Activated B cell treated with CpG ODN at 0.5 μM for 24 hours (primary cell): ENCODE results near the gene UBE2D1. TPM values are rescaled to one million over a fixed set of nuclear protein-coding genes. Genes with fewer than 3 reads are reported as not detected.
A peak's percentile ranks its signal among the peaks of the same experiment; 100 is the strongest.

Experiments
- ATAC-seq: fragments of 200-7000 bp; cut with Tn5 transposase; one replicate; pipeline ENCODE4 v1.10.0; 2021; ENCODE audit warnings: low read depth, mild to moderate bottlenecking, moderate library complexity
- CTCF ChIA-PET: fragments of 350-600 bp; sonication (Branson Sonifier 250); formaldehyde crosslinking; loops from one replicate; lab custom pipeline; 2021; ENCODE audit warnings: antibody characterized with exemption; lab: Charles Lee
- POLR2A ChIA-PET: fragments of 350-600 bp; sonication (Branson Sonifier 250); formaldehyde crosslinking; loops from one replicate; lab custom pipeline; 2021; ENCODE audit warnings: antibody characterized with exemption; lab: Charles Lee
- DNase-seq: peaks from one replicate; pipeline ENCODE4 v3.0.0; 2022
- H3K27ac Mint-ChIP-seq: one replicate; pipeline ENCODE4 v1.8.0; 2020; ENCODE audit warnings: mixed read lengths
- H3K27me3 Mint-ChIP-seq: one replicate; pipeline ENCODE4 v1.8.0; 2021; ENCODE audit warnings: mixed read lengths
- H3K36me3 Mint-ChIP-seq: one replicate; pipeline ENCODE4 v1.8.0; 2021; ENCODE audit warnings: low read depth, mixed read lengths
- H3K4me1 Mint-ChIP-seq: one replicate; pipeline ENCODE4 v1.8.0; 2021; ENCODE audit warnings: mixed read lengths
- H3K4me3 Mint-ChIP-seq: one replicate; pipeline ENCODE4 v1.8.0; 2020; ENCODE audit warnings: mild to moderate bottlenecking, mixed read lengths
- H3K9me3 Mint-ChIP-seq: one replicate; pipeline ENCODE4 v1.8.0; 2020; ENCODE audit warnings: mixed read lengths
- intact Hi-C: fragments of 100-400 bp; cut with micrococcal nuclease; formaldehyde crosslinking; loops from one replicate; pipeline ENCODE4 v1.15.1; 2024
- total RNA-seq: library from RNA; stranded (reverse); gene quantifications from 2 replicates; pipeline ENCODE4 v1.2.3, GENCODE V29; 2022
- TF ChIP-seq, protein P1 (sequence below): fragments of 200-600 bp; IDR thresholded peaks from one replicate; pipeline ENCODE4 v1.8.0; 2022; ENCODE audit warnings: antibody characterized with exemption, mild to moderate bottlenecking

Gene UBE2D1
- total RNA-seq, 1 donor from 2014 or later = 15.0 TPM

DNA sequence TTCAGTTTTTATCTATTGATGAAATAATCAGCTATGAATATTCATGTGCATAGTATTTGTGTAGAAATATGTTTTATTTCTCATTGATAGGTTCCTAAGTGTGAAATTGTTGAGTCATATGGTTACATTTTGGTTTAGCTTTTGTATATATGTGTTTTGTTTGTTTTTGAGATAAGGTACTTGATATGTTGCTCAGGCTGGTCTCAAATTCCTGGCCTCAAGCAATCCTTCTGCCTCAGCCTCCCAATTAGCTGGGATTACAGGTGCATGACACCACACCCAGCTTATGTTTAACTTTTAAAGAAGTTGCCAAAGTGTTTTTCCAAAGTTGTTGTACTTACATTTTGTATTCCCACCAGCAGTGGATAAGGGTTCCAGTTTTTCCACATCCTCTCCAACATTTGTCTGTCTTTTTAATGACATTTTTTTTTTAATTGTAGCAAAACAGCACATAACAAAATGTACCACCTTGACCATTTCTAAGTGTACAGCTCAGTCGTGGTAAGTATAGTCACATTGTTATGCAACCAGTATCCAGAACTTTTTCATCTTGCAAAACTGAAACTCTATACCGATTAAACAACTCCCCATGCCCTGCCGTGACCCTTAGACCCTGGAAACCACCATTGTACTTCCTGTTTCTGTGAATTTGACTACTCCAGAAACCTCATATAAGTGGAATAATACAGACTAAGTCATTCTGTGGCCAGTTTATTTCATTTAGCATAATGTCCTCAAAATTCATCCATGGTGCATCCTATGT lies 12.6 kb upstream of the UBE2D1 start:
- Mint-ChIP-seq H3K4me3 (peak overlapping the region; percentile 3), H3K27ac (peak overlapping the region; percentile 26), H3K4me1 (peaks cover 15% of the 10 kb centered on the region), H3K36me3 (no peaks in the 10 kb centered on the region), H3K9me3 (no peaks in the 10 kb centered on the region), H3K27me3 (peaks cover 2% of the 10 kb centered on the region)
- ChIA-PET CTCF (interaction anchor here (0.6 to 2.3 kb wide), 2 partner anchors 22 to 31 kb away, joined by 3 to 8 read pairs; no protein-coding TSS in a partner anchor), POLR2A (interaction anchor here (1.1 to 1.5 kb wide), 3 partner anchors 12 to 62 kb away, joined by 3 to 4 read pairs (median 3); partner anchors contain the start of gene UBE2D1)
- TF ChIP-seq, protein P1, sequence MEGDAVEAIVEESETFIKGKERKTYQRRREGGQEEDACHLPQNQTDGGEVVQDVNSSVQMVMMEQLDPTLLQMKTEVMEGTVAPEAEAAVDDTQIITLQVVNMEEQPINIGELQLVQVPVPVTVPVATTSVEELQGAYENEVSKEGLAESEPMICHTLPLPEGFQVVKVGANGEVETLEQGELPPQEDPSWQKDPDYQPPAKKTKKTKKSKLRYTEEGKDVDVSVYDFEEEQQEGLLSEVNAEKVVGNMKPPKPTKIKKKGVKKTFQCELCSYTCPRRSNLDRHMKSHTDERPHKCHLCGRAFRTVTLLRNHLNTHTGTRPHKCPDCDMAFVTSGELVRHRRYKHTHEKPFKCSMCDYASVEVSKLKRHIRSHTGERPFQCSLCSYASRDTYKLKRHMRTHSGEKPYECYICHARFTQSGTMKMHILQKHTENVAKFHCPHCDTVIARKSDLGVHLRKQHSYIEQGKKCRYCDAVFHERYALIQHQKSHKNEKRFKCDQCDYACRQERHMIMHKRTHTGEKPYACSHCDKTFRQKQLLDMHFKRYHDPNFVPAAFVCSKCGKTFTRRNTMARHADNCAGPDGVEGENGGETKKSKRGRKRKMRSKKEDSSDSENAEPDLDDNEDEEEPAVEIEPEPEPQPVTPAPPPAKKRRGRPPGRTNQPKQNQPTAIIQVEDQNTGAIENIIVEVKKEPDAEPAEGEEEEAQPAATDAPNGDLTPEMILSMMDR = no peak
- ATAC-seq (peak; percentile 72), DNase-seq (no peak)
- intact Hi-C loops = loop anchor here (1.0 kb wide), 2 partner anchors 53 to 63 kb away; partner anchors contain the start of genes CISD1 and TFAM

DNA sequence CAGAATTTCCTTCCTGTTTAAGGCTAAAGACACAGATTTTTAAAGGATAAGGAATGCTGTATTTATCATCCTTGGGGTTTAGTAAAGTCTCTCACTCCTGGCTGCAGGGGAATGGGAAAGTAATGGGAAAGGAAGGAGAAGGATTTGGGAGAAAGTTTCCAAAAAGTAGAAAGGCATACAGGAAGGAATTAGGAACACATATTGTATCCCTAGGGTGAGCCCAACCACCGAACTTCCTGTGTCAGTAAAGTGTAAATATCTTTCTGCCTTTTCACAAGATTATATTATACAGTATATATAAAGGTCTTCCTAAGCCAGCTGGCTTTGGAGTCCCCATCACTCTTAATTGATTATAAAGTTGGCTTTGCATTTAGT lies 12.0 kb upstream of the UBE2D1 start:
- DNase-seq (no peak), ATAC-seq (no peak)
- peaks cover 15% of the 10 kb centered on the region for H3K4me1 Mint-ChIP-seq
- no peaks in the 10 kb centered on the region for H3K36me3 Mint-ChIP-seq
- peak overlapping the region; percentile 3 for H3K4me3 Mint-ChIP-seq
- H3K27me3 Mint-ChIP-seq = peaks cover 2% of the 10 kb centered on the region
- intact Hi-C loops = loop anchor here (1.0 kb wide), 3 partner anchors 11 to 62 kb away; partner anchors contain the start of genes CISD1 and TFAM
- no peaks in the 10 kb centered on the region for H3K9me3 Mint-ChIP-seq
- H3K27ac Mint-ChIP-seq = peak overlapping the region; percentile 26
- ChIA-PET POLR2A (interaction anchor here (1.2 kb wide), 1 partner anchor 12 kb away, joined by 3 read pairs; the partner anchor contains the start of gene UBE2D1), CTCF (interaction anchor here (2.3 kb wide), 1 partner anchor 23 kb away, joined by 8 read pairs; no protein-coding TSS in a partner anchor)
- TF ChIP-seq, protein P1 = no peak

DNA sequence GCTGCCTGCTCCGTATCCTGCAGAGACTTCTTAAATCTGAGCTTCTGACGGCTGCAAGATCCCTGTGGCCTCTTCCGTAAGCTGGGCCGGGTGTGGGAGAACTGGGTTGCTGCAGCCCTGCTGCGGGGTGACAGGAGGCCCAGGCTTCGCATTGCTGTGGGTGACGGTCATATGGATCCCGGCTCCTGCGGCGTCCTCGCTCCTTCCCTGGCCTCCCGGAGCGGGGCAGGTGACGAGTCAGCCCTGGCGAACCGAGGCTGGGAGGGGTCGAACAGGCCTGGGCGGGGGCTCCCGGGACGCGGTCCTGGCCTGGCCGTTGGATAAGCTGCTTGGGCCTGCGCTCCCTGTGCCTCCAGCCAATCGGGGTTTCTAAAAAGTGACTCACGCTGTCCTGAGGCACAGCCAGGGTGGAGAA lies 7.8 kb upstream of the UBE2D1 start:
- H3K27ac Mint-ChIP-seq = no peak overlapping the region
- H3K4me1 Mint-ChIP-seq = peaks cover 14% of the 10 kb centered on the region
- ATAC-seq (no peak), DNase-seq (no peak)
- ChIA-PET CTCF (no interaction called here), POLR2A (no interaction called here)
- no peak overlapping the region for H3K4me3 Mint-ChIP-seq
- no peaks in the 10 kb centered on the region for H3K9me3 Mint-ChIP-seq
- TF ChIP-seq, protein P1 = no peak
- peaks cover 3% of the 10 kb centered on the region for H3K27me3 Mint-ChIP-seq
- no peaks in the 10 kb centered on the region for H3K36me3 Mint-ChIP-seq
- intact Hi-C loops = no loop called here

DNA sequence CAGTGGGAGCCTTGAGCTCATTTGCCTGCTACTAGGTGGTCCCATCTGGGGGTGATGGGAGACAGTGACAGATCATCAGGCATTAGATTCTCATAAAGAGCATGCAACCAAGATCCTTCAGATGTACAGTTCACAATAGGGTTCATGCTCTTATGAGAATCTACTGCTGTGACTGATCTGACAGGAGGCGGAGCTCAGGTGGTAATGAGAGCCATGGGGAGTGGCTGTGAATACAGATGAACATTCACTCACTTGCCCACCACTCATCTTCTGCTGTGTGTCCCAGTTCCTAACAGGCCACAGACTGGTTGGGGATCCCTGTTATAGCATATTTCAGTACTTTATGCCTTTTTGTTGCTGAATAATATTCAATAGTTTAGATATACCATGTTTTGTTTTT lies 6.6 kb upstream of the UBE2D1 start:
- no peak for DNase-seq
- H3K9me3 Mint-ChIP-seq = no peaks in the 10 kb centered on the region
- ChIA-PET POLR2A (no interaction called here), CTCF (no interaction called here)
- H3K36me3 Mint-ChIP-seq = no peaks in the 10 kb centered on the region
- ATAC-seq = no peak
- H3K27me3 Mint-ChIP-seq = peaks cover 3% of the 10 kb centered on the region
- intact Hi-C loops = no loop called here
- no peak overlapping the region for H3K4me3 Mint-ChIP-seq
- TF ChIP-seq, protein P1 = no peak
- no peak overlapping the region for H3K27ac Mint-ChIP-seq
- H3K4me1 Mint-ChIP-seq = peaks cover 1% of the 10 kb centered on the region

DNA sequence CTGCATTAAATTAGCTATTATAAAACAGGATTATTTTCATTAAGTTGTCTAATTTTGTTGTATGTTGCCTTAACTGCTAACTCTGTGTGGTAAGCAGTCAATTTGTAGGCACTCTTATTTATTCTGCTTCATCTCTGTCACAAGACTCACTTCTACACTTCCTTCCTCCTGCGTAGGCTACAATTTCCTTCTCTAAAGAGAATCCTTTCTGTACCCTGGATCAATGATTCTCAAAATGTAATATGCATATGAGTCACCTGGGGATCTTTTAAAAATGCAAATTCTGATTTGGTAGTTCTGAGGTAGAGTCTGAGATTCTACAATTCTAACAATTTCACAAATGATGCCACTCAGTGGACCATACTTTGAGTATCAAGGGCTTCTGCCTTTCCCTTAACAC lies 4.4 kb upstream of the UBE2D1 start:
- Mint-ChIP-seq H3K27me3 (peaks cover 3% of the 10 kb centered on the region), H3K9me3 (no peaks in the 10 kb centered on the region), H3K4me1 (peaks cover 7% of the 10 kb centered on the region), H3K36me3 (peaks cover under 1% of the 10 kb centered on the region), H3K4me3 (no peak overlapping the region), H3K27ac (no peak overlapping the region)
- CTCF ChIA-PET = no interaction called here
- POLR2A ChIA-PET = no interaction called here
- ATAC-seq (no peak), DNase-seq (no peak)
- TF ChIP-seq, protein P1 = no peak
- intact Hi-C loops = loop anchor here (5.0 kb wide), 1 partner anchor 48 kb away; no protein-coding TSS in a partner anchor
